GM19438 (cell line): ENCODE results near the gene SFT2D3.

Experiments used
- ATAC-seq: cut with Tn5 transposase; IDR thresholded peaks from one replicate; pipeline ENCODE4 v1.9.1; 2021; ENCODE audit warnings: low read depth; ENCODE audit not compliant: unreplicated experiment

The SFT2D3 gene

GRCh38 chr2:127681288-127681804 is 20.0 kb upstream of the SFT2D3 start:
- no peak for ATAC-seq

DNA sequence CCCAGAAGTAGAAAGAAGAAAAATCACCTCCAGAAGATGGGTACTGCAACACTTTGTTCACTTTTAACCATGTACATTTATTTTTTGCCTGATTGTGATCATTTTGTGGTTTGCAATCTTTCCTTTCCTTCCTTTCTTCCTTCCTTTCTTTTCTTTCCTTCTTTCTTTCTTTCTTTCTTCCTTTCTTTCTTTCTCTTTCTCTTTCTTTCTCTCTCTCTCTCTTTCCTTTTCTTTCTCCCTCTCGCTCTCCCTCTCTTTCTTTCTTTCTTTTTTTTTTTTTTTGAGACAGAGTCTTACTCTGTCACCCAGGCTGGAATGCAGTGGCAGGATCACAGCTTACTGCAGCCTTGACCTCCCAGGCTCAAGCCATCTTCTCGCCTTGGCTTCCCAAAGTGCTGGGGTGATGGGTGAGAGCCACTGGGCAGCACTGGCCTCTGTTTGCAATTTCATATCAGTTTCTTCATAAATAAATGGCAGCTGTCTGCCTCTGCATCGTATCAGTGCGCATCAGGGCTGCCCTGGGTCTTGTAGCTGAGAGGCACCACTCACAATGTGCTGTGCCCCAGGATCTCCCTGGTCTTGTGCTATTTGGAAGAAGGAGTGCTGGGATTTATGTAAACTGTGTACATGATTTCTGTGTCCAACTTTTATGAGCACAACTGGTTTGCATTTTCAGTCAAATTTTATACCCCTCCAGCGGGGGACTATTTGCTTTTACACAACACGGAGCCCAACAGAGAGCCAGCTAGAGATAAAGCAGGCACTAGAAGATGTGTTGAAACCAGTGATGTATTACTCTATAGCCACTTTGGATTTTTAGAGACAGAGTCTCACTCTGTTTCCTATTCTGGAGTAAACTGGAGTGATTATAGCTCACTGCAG is 19.1 kb upstream of the SFT2D3 start:
- ATAC-seq = no peak

DNA sequence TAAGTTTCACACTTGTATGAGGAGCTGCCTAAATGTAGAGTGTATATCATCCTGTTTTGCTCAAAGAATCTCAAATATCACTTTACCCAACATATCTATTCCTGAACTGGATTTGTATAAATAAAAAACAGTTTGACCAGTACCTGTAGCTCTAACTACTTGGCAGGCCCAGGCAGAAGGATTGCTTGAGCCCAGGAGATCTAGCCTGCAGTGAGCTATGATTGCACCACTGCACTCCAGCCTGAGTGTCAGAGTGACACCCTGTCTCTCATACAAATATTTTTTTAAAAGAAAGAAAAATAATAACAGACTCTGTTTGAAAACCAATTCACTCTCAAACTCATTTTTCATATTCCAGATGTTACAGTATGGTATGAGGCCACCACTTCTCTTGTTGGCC is 18.2 kb upstream of the SFT2D3 start:
- no peak for ATAC-seq

- no peak for ATAC-seq
Measured at GRCh38 chr2:127683757-127684156, 17.5 kb upstream of the SFT2D3 start.

GRCh38 chr2:127685410-127686080 is 15.8 kb upstream of the SFT2D3 start:
- ATAC-seq = no peak

DNA sequence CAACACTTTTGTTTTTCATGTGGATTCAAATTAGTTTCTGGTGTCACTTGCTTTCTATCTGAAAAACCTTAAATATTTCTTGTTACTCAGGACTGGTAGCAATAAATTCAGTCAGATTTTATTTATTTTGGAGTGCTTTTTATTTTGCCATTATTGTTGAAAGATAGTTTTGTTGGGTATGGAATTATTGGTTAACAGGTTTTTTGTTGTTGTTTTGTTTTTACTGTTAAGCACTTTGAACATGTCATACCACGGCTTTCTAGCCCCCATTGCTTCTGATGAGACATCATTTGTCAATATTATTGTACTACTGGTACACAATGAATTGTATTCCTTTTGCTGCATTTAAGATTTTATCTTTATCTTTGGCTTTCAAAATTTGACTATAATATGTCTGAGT is 12.9 kb upstream of the SFT2D3 start:
- ATAC-seq = no peak

- no peak for ATAC-seq
Measured at GRCh38 chr2:127690696-127691095, 10.6 kb upstream of the SFT2D3 start.

DNA sequence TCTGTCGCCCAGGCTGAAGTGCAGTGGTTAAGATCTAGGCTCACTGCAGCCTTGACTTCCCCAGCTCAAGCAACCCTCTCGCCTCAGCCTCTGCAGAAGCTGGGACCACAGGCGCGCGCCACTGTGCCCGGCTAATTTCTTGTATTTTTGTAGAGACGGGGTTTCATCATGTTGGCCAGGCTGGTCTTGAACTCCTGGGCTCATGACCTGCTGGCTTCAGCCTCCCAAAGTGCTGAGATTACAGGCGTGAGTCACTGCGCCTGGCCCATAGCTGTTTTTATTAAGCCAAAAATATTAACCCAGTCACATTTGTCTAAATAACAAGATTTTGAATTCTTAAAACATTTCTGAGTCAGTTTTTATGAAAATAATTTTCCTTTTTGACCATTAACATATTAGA is 6.3 kb upstream of the SFT2D3 start:
- ATAC-seq = no peak

- ATAC-seq = no peak
Measured at GRCh38 chr2:127695491-127696472, 5.5 kb upstream of the SFT2D3 start.

DNA sequence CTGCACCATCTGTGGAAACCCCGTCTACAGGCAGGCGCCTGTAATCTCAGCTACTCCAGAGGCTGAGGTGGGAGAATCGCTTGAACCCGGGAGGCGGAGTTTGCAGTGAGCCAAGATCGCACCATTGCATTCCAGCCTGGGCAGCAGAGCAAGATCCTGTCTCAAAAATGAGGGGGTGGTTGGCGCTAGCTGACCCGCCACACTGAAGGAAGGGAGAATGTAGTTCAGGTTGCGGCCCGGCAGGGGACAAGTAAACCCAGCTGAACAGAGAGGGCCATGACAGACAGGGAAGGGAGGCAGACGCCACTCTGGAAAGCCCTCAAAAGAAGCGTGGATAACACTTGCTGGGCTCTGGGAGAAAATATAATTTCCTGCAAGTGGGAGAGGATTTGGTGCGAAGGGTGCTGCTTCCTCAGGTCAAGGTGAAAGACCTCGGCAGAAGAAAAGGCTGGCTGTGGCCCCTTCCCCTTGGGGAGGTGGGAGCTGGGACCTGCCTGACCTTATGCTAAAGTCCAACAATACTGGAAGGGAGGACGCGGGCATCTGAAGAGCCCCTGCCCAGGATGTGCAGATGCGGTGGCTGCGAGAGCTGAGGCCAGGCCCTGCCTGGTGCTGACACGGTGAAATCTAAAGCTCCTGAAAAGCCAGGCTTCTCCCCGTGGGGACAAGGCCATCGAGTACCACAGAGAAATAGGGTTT is 3.7 kb upstream of the SFT2D3 start:
- no peak for ATAC-seq

DNA sequence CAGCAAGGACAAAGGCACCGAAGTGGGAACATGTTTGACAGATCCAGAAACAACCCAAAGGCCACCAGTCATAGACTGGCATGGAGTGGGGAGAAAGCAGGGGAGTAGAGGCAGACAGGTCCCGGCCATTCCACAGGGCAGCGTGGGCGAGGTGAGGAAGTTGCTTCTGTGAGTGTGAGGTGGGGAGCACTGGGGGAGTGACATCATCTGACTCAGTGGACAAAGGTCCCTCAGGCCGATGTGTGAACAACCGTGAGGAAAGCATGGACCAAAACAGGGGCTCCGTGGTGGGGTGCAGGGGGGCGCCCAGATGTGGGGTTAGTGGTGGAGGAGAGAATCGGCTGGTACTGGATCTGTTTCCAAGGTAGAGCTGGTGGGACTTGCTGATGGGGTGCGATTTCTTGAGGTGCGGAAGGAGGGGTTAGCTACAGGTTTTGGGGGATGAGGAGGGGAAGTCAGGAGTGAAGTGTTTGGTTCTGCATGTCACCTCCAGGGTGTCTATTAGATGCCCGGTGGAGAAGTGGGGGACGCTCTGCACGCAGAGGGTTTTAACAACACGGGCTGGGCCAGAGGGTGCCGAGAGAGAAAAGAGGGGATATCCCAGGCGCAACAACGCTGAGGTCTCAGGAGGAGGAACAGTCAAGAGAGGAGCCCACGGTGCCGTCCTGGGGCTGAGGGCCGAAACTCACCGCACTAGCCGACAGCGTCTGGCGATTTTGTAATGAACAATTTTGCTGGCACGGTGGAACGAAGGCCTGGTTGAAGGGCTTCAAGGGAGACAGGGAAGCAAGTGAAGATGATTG is 2.5 kb upstream of the SFT2D3 start:
- ATAC-seq = no peak

GRCh38 chr2:127700527-127701192 is 637 bp upstream of the SFT2D3 start:
- peak; percentile 71 for ATAC-seq

DNA sequence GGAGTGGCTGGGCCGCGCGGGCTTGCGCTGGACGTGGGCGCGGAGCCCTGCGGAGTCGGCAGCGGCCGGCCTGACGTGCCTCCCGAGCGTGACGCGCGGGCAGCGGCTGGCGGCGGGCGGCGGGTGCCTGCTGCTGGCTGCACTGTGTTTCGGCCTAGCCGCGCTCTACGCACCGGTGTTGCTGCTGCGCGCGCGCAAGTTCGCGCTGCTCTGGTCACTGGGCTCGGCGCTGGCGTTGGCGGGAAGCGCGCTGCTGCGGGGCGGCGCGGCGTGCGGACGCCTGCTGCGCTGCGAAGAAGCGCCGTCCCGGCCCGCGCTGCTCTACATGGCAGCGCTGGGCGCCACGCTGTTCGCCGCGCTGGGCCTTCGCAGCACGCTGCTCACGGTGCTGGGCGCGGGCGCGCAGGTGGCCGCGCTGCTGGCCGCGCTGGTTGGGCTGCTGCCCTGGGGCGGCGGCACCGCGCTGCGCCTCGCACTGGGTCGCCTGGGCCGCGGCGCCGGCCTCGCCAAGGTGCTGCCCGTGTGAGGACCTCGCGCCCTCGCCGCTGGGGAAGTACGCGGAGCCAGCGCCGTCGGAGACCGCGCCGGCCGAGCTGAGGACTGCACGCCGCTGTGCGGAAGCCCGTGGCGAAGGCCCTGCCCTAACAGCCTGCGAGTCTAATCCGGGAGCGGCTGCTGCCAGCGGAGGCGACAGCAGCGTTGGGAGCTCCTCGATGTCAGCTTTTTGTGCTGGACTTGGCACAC is 526 bp downstream of the SFT2D3 start:
- peak; percentile 34 for ATAC-seq

DNA sequence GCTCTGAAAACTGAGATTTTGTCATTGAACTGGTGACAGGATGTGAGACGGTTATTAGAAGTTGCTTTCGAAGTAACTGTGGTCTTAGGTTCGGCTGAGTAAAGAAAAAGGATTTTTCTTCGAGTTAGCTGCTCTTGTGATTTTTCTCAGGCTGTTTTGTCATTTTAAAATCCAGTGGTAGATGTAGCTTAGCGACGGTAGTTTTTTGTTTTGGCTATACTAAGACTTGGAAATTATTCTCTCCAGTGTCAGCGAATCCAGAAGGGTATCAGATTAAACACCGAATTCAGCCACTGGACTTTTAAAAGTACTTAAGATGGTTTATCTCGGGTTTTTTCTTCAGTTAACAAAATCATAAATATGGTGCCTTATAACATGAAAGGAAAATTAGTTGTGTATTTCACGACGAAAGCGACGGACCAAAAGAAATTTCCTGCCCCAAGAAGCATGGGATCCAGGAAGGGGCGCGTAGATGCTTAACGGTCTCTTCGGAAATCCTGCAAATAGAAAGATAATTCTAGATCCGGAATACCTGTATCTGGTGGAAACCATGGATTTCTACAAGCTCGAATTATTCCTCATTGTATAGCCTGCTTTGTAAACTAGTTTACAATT is 1.2 kb downstream of the SFT2D3 start:
- ATAC-seq = no peak

DNA sequence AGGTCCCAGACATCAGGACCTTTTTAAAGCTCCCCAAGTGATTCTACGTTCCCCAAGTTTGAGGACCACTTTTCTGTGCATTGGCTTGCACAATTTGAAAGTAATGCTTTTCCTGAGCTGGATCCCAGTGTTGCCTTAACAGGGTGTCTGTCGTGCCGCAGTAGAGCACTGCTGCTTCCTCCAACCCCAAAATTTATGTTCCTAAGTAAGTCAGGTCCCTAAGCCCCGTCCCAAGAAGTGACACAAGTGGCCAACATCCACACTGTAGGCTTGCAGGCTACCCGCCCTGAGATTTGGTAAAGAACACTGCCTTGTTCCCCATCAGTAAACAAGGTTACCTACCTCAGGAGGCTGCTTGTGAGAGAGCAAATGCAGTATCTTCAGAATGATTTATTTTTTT is 2.0 kb downstream of the SFT2D3 start:
- ATAC-seq = no peak

GRCh38 chr2:127704641-127705390 is 3.5 kb downstream of the SFT2D3 start:
- no peak for ATAC-seq
